SKM-1 treated with dmso at 0.1 percent for 144 hours (cell line): ENCODE data around the gene TOX4.
"Not testable (repeated sequence)": the region's sequence is repeated elsewhere in the genome, so short reads cannot be mapped to it uniquely, and the experiment has no call there.

Experiments used
- DNase-seq: peaks from one replicate; lab custom pipeline; 2025; ENCODE audit not compliant: unreplicated experiment; lab: John Stamatoyannopoulos, UW

TOX4 gene

DNA sequence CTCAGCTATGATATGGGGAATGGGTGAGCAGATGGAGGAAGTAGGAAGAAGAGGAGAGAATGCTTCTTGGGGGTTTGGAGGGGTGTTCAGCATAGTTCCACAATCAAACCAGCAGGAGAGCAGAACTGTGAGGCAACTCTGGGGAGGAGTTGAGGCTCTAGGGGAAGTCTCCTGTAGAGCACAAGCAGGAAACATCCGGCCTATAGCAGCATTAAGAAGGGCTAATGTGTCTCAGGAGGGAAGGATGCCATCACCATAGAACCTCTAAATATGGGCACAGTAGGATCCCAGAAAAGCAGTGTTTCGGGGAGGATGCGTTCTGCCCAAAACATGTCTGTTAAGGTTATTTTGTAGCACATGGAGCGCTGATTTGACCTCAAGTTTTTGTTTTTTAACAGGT is 57.6 kb downstream of the TOX4 start:
- peak; percentile 4 for DNase-seq

DNA sequence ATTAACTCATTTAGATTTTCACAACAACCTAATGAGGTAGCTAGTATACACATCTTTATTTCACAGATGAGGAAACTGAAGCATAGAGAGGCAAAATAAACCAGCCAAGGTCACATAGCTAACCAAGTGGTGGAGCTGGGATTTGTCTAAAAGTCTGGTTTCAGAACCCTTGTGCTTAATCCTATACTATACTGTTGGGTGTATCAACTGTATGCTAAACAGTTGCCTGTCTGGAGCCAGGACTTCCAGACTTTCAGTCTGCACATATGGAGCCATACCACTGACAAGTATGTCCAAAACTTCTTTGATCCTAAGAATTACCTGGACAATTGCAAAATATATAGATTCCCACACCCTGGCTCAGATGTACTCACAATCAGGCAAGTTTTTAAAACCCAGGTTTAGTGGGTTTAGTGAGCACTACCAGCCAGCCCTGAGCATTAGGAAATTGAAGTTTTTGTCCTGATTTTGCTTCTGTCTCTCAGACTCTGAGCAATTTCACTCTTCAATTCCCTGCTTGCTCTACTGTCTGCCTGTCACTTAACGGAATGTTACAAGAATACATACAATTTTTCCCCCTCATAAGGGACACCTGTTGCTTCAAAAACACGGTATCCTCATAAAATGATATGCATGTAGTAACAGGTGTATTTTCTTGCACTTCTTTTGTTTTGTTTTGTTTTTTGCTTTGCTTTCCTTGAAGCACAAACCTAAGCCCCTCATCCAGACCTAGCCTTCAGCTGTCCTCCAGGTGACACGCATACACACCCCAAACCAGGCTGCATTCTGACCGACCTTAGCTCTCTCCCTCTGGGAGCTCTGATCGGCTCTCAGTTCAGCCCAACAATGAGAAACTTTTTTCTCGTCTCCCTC is 58.8 kb downstream of the TOX4 start:
- DNase-seq: no peak

GRCh38 chr14:21536418-21537089 is 59.6 kb downstream of the TOX4 start:
- no peak for DNase-seq

DNA sequence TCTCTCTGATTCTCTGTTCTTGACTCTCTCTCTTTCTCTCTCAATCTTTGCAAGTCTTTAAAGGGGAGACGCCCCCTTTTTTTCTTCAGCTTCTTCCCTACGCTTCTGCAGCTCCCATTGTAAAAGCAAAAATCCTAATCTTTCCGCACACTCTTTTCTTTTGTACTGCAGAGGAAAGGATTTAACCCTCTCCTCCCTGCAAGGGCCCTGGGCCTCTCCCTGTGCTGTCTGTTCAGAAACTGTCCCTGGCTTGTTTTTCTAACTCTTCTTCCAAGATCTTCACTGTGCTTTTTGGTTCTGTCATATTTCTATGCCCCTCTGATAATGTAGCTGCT is 60.1 kb downstream of the TOX4 start:
- no peak for DNase-seq

GRCh38 chr14:21539189-21539940 is 62.4 kb downstream of the TOX4 start:
- no peak for DNase-seq

GRCh38 chr14:21541413-21542074 is 64.5 kb downstream of the TOX4 start:
- no peak for DNase-seq

DNA sequence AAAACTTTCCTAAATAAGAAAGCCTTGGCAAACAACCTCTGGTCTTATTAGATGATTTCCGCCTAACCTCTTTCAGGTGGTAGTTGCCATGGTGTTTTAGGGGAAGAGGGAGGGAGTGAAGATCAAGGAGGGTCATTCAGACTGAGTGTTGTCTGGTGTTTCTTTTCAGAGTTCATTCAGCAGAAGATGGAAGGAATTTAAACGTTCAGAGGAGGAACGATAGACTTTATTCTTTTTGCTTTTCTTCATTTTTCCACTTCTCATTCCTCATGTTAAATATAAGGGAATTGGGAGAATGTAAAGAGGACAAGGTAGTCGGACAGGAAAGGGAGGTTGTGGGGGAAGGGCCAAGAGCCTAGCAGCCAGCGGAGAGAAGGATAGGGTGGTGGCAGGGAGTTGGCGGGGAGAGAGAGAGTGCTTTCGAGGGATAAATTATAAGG is 66.5 kb downstream of the TOX4 start:
- no peak for DNase-seq

DNA sequence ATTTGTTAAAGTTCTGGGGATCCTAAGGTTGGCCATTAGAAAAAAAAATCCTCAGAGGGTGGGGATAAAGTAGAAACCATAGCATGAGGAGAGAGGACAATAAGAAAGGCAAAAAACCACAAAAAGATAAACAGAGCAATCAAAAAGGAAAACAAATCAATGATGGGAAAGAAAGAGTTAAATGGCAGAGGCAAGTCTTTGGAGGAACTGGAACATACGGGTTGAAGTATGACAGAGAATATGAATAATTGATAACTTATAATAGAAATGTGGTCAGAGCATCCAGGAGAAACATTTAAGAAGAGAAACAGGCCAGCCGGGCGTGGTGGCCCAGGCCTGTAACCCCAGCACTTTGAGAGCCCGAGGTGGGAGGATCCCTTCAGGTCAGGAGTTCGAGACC is 67.0 kb downstream of the TOX4 start:
- DNase-seq: no peak

DNA sequence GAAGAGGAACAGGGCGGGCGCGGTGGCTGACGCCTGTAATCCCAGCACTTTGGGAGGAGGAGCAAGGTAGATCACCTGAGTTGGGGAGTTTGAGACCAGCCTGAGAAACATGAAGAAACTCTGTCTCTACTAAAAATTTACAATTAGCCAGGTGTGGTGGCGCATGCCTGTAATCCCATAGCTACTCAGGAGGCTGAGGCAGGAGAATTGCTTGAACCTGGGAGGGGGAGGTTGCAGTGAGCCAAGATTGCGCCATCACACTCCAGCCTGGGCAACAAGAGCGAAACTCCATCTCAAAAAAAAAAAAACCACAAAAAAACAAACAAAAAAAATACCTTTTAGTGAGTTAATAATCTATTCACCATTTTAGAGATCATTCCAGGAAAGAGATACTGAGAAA is 67.6 kb downstream of the TOX4 start:
- DNase-seq: not testable (repeated sequence)
